ELR (cell line): ENCODE data around the gene TMEM252.

Source experiments
- DNase-seq: peaks from one replicate; pipeline ENCODE4 v3.0.0-alpha.2; 2015; ENCODE audit warnings: low read depth

TMEM252 gene

GRCh38 chr9:68497629-68498028, 43.1 kb downstream of the TMEM252 start:
- DNase-seq = no peak

DNA sequence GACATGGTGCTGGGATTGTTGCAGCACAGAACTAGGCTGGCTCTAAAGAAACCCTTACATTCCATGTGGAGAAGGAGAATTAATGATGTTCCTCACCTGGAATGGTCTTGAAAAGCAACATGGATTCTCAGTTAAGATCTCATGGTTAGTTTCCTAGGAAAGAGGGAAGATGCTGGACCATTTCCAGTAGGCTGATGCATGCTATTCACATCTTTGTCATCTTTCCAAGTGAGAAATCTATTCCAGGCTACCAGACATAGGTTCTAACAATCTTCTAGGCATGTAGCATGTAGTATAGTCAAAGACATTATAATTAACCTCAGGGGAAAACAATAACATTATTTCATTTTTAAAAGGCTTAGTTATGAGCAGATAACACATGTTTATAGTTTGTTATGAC, 44.3 kb downstream of the TMEM252 start:
- no peak for DNase-seq

DNA sequence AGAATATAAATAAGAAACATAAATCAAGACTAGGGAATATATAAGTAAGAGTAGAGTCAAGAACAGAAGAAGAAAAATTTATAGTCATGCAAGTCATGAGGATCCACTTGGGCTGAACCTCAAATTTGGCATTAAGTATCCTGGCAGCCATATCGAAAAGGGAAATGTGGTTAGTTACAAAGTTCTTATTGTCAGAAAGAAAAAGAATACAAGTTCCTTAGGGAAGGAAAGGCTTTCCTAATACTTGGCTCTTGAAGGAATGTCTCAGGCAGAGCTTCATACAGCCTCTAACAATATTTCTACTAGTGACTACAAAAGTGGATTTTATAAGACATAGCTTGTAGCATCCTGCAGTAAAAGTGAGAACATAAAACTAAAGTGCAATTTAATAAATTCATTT, 45.4 kb downstream of the TMEM252 start:
- no peak for DNase-seq

DNA sequence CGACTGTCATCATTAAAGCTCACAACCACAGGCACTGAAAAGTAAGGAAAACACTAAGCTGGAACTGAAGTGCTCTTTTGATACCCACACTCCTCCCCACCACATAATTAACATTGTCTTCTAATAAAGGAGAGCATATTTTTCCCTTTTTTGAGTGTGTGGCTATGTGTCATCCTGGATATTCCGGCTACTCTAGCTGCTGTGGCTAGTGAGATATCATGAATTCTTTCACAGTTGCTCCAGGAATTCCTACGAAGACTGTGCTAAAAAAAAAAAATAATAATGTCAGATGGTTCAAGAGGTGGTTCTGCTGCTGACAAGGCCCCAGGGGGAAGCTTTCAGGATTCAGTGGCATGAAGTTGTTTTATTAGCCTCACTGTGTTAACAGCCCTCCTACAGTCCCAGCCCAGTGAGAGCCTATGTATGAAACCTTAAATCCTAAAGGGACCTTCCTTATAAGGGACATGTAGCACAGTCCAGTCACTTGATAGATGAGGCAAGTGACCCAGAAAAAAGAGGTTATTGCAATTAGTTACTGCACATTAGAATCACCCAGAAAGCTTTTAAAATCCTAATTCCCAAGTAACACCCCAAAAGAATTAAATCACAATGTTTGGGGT, 46.6 kb downstream of the TMEM252 start:
- peak; percentile 8 for DNase-seq

DNA sequence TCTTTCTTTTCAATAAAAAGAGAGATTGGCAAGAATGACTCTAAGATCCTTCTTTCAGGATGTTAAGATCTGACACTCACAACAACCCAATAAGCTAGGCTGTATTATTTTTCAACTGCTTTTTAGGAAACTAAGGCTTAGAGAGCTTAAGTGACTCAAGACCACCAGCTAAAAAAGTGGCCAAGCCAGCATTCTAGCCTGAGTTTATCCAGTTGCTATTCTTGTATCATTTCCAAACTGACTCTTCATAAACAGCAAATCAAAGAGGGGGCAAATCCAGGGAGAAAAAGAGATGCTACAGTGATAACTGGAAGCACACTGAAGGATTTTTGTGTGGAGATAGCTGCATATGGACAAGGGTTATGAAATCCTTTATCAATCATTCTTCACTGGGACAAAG, 47.1 kb downstream of the TMEM252 start:
- no peak for DNase-seq

DNA sequence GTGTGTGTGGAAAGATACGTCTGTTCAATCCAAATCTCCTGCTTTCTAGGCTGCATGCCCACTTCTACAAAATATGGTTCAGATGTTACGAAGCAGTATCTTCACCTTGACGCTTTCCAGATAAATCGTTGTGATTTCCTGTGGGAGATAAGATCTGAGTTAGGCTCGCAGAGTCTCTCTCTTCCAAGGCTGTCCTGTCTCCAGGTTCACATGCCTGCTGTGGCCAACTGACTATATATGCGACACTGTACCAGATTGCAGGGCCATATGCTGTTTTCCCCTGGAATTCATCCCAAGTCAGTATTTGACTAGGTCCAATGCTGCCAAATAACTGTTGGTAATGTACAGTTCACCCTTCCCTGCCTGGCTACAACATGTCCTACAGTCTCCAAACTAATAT, 47.9 kb downstream of the TMEM252 start:
- no peak for DNase-seq

DNA sequence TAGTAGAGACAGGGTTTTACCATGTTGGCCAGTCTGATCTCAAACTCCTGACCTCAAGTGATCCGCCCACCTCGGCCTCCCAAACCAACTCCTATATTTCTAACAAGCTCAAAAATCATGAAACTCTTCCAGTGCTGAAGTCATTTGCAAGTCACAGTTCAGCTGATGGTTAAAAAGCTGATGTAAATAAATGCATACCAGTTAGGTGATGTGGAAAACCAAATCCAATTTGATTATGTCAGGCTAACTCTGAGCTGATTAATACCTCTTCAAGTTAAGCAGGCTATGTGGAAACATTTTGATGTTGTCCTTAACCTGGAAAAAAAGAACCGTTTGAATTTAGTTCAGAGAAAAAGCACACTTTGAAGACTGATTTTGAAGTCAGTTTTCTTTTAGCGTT, 51.0 kb downstream of the TMEM252 start:
- DNase-seq = peak; percentile 36

DNA sequence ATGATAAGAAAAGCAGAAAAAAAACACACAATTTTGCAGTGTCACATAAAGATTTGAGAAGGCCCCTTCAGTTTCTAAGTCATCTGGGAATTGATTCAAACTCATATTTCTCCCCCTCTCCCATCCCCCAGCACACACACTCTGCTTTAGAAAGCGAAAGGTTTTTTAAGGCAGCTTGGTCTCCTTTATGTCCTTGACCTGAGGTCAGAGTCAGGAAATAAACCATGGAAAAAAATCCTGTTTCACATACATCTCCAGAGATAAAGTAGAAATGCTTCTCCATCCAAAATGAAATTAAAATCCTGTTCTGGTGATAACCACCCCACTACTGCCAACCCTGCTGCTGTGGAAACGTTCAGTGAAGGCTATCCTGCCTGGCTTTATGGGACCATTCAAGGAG, 52.6 kb downstream of the TMEM252 start:
- DNase-seq = no peak
